C4-2B (cell line): ENCODE results near the gene GNAZ.

Experiments used
- CTCF ChIP-seq: fragments of 450-650 bp; conservative IDR thresholded peaks from 2 replicates; pipeline ENCODE4 v1.5.1; 2017; ENCODE audit warnings: mild to moderate bottlenecking
- ZFX ChIP-seq: fragments of 450-650 bp; IDR thresholded peaks from 2 replicates; pipeline ENCODE4 v1.6.1; 2017

GRCh38 chr22:23158516-23159290, 88.4 kb downstream of the GNAZ start:
- TF ChIP-seq CTCF (no peak), ZFX (no peak)
